Fibroblast of peridontal ligament (primary cell): ENCODE results near the gene OR7D2.
A peak's percentile ranks its signal among the peaks of the same experiment; 100 is the strongest.

ENCODE experiments used
- DNase-seq: peaks from one replicate; pipeline ENCODE4 v3.0.0-alpha.2; 2010; ENCODE audit errors: extremely low read depth

The OR7D2 gene

GRCh38 chr19:9205501-9206113 lies 26.8 kb downstream of the OR7D2 start:
- peak; percentile 66 for DNase-seq

- no peak for DNase-seq
Measured at GRCh38 chr19:9219489-9219888, 40.7 kb downstream of the OR7D2 start, which contains the start of gene OR7D4. TSS of gene OR7D4 (minus strand) at chr19:9219589. CDS start at chr19:9214837, 4,752 bp downstream.
